Middle frontal gyrus (tissue), 1 donor: ENCODE measurements around the gene COX6B2.
"Not testable (repeated sequence)": the region's sequence is repeated elsewhere in the genome, so short reads cannot be mapped to it uniquely, and the experiment has no call there.

Experiments
- DNase-seq: peaks from one replicate; pipeline ENCODE4 v3.0.0-alpha.2; 2015; ENCODE audit warnings: low spot score; ENCODE audit errors: extremely low spot score

The COX6B2 gene

GRCh38 chr19:55341595-55342531, 12.7 kb downstream of the COX6B2 start:
- no peak for DNase-seq

DNA sequence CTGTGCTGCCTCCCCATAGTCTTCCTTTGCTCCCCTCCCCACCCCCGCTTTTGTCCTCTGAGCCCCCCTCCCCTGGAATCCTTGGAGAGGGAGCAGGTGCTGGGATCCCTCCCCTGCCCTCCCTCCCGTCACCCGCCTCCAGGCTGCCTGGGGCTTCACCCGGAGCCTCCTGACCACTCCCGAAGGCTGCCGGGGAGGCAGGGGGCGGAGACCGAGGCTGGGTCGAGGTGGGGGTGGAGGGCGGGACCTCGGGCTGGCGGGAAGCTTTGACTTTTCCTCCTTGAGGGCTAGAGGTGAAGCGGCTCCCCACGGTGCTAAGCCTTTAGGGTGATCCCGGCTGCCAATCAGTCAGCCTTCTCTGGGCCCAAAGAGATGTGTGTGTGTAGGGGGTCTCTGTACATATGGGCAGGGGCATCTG, 13.3 kb downstream of the COX6B2 start:
- no peak for DNase-seq

DNA sequence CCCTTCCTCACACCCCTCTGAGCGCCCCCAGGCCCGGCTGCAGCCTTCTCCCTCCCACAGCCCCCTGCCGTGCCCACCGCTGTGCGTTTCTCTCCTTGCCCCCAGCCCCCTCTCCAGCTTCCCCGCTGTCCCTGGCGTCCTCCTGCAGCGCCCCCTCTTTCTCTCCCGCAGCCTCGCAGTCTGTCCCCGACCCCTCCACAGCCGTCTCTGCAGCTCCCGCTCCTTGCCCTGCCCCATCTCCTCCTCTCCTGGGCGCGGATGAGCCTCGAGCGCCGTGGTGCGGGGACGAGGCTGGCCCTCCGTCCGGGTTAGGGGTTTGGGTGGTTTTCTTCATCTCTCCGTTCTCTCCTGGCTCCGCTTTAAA, 13.8 kb downstream of the COX6B2 start:
- DNase-seq, result no peak

- no peak for DNase-seq
Observed at GRCh38 chr19:55339889-55340783, 14.4 kb downstream of the COX6B2 start.

- DNase-seq, result peak; percentile 100
Observed at GRCh38 chr19:55339105-55339888, 15.2 kb downstream of the COX6B2 start, which contains the start of gene KMT5C. Gene KMT5C (plus strand): TSS chr19:55339876. CDS start chr19:55341937, 2,061 bp downstream.

DNA sequence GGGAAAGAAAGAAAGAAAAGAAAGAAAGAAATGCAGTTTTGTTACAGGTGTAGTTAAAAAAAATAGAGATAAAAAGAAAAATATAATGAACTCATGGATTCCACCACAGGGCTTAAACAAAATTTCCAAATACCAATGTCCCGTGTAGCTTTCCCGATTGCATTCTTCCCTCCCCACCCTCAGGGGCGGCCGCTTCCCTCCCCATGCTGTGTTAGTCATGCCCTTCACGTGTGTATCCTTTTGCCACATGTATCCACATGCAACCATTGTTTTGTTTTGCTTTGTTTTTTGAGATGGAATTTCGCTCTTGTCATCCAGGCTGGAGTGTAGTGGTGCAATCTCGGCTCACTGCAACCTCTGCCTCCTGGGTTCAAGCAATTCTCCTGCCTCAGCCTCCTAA, 18.4 kb downstream of the COX6B2 start:
- no peak for DNase-seq

- DNase-seq, result no peak
Observed at GRCh38 chr19:55333870-55334269, 20.6 kb downstream of the COX6B2 start.

DNA sequence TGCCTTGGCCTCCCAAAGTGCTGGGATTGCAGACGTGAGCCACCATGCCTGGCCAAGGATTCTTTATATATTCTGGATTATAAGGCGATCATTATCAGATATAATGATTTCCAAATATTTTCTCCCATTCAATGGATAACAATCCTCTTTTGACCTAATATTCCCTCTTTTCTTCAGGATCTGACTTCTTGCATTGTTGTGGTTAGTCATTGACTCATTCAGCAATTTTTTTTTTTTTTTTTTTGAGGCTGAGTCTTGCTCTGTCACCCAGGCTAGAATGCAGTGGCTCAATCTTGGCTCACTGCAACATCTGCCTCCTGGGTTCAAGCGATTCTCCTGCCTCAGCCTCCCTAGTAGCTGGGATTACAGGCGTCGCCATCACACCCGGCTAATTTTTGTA, 24.7 kb downstream of the COX6B2 start:
- DNase-seq, result not testable (repeated sequence)

GRCh38 chr19:55328774-55329318, 25.7 kb downstream of the COX6B2 start:
- DNase-seq, result not testable (repeated sequence)

GRCh38 chr19:55325172-55325571, 29.3 kb downstream of the COX6B2 start, which contains the start of gene TMEM150B:
Gene TMEM150B (minus strand): TSS chr19:55325341. CDS start chr19:55321036, 4,305 bp downstream.
- DNase-seq, result no peak

- DNase-seq, result no peak
Observed at GRCh38 chr19:55324662-55325061, 29.9 kb downstream of the COX6B2 start.

DNA sequence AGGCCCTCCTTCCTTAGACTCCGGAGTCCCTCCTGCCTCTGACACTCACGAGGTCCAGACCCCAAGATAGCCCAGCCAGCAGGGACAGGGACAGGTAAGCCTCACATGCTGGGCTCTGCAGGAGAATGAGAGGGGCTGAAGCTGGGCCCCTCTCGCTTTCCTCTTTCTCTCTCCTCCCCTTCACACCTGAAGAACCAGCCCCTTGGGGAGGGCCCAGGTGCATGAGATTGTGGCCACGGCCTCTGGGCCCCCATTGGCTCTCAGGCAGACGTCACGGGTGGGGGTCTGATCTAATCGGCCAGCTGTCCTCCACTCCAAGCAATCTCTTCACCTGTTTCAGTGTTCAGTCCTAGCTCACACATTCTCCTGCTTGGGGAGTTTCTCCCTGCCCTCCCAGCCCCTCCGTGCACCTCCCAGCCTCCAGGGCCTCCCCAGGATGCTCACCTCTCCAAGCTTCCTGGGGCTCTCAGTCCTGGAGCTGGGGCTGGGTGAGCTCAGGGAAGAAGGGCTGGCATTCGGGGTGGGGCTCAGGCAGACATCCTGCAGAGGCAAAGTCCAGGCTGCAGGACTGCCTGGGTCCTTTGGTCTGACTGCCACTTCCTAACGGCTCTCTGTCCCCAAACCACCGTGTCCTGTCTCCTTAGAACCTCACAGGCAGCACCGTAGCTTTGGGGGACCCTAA, 32.2 kb downstream of the COX6B2 start:
- DNase-seq, result no peak

- no peak for DNase-seq
Observed at GRCh38 chr19:55321466-55322137, 32.9 kb downstream of the COX6B2 start.

DNA sequence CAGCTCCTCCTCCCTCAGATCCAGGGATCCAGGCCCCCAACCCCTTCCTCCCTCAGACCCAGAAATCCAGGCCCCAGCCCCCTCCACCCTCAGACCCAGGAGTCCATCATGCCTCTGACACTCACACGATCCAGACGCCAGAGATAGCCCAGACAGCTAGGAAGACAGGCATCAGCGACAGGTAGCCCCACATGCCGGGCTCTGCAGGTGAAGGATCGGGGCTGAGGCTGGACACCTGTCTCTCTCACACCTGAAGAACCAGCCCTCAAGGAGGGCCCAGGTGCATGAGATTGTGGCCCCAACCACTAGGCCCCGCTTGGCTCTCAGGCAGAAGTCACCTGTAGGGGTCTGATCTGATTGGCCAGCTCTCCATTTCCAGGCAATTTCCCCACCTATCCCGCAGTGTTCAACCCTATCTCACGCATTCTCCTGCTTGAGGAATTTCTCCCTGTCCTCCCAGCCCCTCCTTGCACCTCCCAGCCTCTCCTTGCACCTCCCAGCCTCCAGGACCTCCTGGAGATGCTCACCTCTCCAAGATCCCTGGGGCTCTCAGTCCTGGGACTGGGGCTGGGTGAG, 33.6 kb downstream of the COX6B2 start:
- DNase-seq, result no peak

GRCh38 chr19:55319785-55320184, 34.7 kb downstream of the COX6B2 start:
- DNase-seq, result no peak

DNA sequence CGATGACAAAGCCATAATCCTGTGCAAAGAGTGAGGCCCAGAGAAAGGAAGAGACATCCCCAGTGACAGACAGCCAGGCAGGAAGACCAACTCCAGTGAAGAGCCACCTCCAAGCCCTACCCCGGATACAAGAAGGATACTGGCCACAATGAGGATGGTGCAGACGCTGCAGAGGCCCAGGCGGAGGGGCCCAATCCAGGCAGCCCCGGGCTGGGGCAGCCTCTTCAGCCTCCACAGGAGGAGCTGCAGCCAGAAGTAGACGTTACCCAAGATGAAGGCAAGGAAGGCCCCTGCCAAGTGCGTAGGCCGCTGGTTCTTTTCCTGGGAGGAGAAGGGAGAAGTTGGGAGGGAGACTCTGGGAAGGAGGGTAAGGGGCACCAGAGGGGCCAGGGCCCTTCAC, 37.9 kb downstream of the COX6B2 start:
- DNase-seq, result no peak

DNA sequence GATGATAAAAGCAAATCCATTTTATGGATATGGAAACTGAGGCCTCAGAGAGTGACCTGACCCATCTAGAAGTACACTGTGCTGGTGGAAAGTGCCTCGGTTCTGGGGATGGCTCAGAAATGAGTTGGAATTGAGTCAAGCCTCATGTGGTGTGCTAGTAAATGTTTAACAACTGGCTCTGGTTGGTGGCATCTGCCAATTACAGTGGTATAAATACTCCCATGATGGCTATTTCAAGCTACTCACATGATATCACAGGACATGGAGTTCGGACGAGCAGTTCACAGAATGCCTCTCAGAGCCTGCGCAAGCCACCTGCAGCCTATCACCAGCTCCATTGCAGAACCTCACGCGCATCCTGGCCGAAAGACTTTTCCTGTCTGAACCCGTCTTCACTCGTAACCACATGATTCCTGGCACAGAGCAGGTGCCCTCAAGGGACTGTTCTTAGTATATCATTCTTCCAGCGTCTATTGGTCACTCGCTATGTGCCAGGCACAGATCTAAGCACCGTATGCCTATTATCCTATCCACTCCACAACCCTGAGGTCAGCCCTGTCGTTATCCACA, 38.5 kb downstream of the COX6B2 start:
- DNase-seq, result no peak

GRCh38 chr19:55314396-55314795, 40.1 kb downstream of the COX6B2 start:
- DNase-seq, result no peak
